Measurements from ENCODE around the gene OTOP1. TPM values are rescaled to one million over a fixed set of nuclear protein-coding genes. Genes with fewer than 3 reads are reported as not detected.

Gene OTOP1
- total RNA-seq, 2 experiments from 2014 or later, result not detected

DNA sequence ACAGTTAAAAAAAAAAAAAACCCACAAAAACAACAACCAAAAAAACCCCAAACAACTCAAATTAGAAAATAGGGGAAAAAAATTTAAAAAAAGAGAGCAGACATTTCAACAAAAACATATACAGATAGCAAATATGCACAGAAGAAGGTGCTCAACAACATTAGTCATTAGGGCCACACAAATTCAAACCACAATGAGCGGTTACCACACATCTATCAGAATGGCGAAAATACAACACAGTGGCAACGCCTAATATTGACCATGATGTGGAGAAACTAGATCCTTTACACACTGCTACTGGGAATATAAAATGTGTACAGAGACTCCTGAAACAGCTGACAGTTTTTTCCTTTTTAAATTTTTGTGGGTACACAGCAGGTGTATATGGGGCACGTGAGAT is 43.8 kb upstream of the OTOP1 start:
- H3K4me3 Mint-ChIP-seq, result no peak overlapping the region

GRCh38 chr4:4269856-4270255 is 43.1 kb upstream of the OTOP1 start:
- Mint-ChIP-seq H3K27me3 (no peaks in the 10 kb centered on the region), H3K4me3 (peak overlapping the region; percentile 45), H3K27ac (peak overlapping the region; percentile 95), H3K4me1 (ENCODE audit: low read depth) (peaks cover 13% of the 10 kb centered on the region), H3K36me3 (ENCODE audit: low read depth) (peaks cover 71% of the 10 kb centered on the region), H3K9me3 (no peaks in the 10 kb centered on the region)
- Histone ChIP-seq H3K4me1 (ENCODE audit: insufficient read depth, low read length) (peaks cover 61% of the 10 kb centered on the region), H3K27me3 (ENCODE audit: control insufficient read depth in 1 of 2, insufficient read depth in 2 of 2, low read length in 2 of 2) (no peaks in the 10 kb centered on the region), H3K36me3 (ENCODE audit: insufficient read depth, low read length) (peaks cover 40% of the 10 kb centered on the region), H3K27ac (ENCODE audit: low read depth in 1 of 2, low read length in 2 of 2) (peak overlapping the region; percentile 53 to 89), H3K4me3 (ENCODE audit: low read length) (peak overlapping the region; percentile 43), H3K9me3 (ENCODE audit: control insufficient read depth in 1 of 2, insufficient read depth in 1 of 2, low read length in 2 of 2) (no peaks in the 10 kb centered on the region)
- CTCF ChIA-PET, result interaction anchor here (3.3 kb wide), 1 partner anchor 10 kb away, joined by 19 read pairs; no protein-coding TSS in a partner anchor
- DNase-seq, result peak in 11 of 14 experiments; percentile 4 to 81 (median 19)
- POLR2A ChIA-PET, result interaction anchor here (1.0 to 2.5 kb wide), 5 partner anchors 10 to 193 kb away, joined by 4 to 8 read pairs (median 4); partner anchors contain the start of genes LYAR, TMEM128 and ZBTB49
- peak; percentile 74 for ATAC-seq (ENCODE audit: poor library complexity)
- TF ChIP-seq CTCF (IDR thresholded peaks at IDR 0.05), result no peak
- intact Hi-C loops (cut with DNase I, micrococcal nuclease), result no loop called here

More for the DNA sequence above, 43.8 kb upstream of the OTOP1 start:
- ATAC-seq (ENCODE audit: poor library complexity) (no peak), DNase-seq (peak in 3 of 14 experiments; percentile 24 to 51 (median 35))
- no peak for TF ChIP-seq CTCF (IDR thresholded peaks at IDR 0.05)
- intact Hi-C loops (cut with DNase I, micrococcal nuclease), result no loop called here
- Histone ChIP-seq H3K4me1 (ENCODE audit: insufficient read depth, low read length) (peaks cover 54% of the 10 kb centered on the region), H3K27ac (ENCODE audit: low read depth in 1 of 2, low read length in 2 of 2) (peak overlapping the region in 1 of 2 donors; percentile 89), H3K36me3 (ENCODE audit: insufficient read depth, low read length) (peaks cover 46% of the 10 kb centered on the region), H3K9me3 (ENCODE audit: control insufficient read depth in 1 of 2, insufficient read depth in 1 of 2, low read length in 2 of 2) (no peaks in the 10 kb centered on the region), H3K4me3 (ENCODE audit: low read length) (no peak overlapping the region), H3K27me3 (ENCODE audit: control insufficient read depth in 1 of 2, insufficient read depth in 2 of 2, low read length in 2 of 2) (no peaks in the 10 kb centered on the region)
- Mint-ChIP-seq H3K27ac (peak overlapping the region; percentile 95), H3K36me3 (ENCODE audit: low read depth) (peaks cover 77% of the 10 kb centered on the region), H3K27me3 (no peaks in the 10 kb centered on the region), H3K4me1 (ENCODE audit: low read depth) (peaks cover 13% of the 10 kb centered on the region), H3K9me3 (no peaks in the 10 kb centered on the region)
- POLR2A ChIA-PET, result interaction anchor here (1.0 to 2.5 kb wide), 4 partner anchors 10 to 192 kb away, joined by 4 to 8 read pairs (median 4); partner anchors contain the start of gene TMEM128
- CTCF ChIA-PET, result interaction anchor here (3.3 kb wide), 1 partner anchor 11 kb away, joined by 19 read pairs; no protein-coding TSS in a partner anchor

GRCh38 chr4:4269331-4269731 is 42.6 kb upstream of the OTOP1 start:
- POLR2A ChIA-PET, result interaction anchor here (1.0 to 2.5 kb wide), 6 partner anchors 9 to 193 kb away, joined by 4 to 8 read pairs (median 4); partner anchors contain the start of genes LYAR, TMEM128 and ZBTB49
- Mint-ChIP-seq H3K27ac (peak overlapping the region; percentile 95), H3K36me3 (ENCODE audit: low read depth) (peaks cover 66% of the 10 kb centered on the region), H3K4me3 (no peak overlapping the region), H3K27me3 (no peaks in the 10 kb centered on the region), H3K9me3 (no peaks in the 10 kb centered on the region), H3K4me1 (ENCODE audit: low read depth) (peaks cover 13% of the 10 kb centered on the region)
- TF ChIP-seq CTCF (IDR thresholded peaks at IDR 0.05), result no peak
- Histone ChIP-seq H3K4me1 (ENCODE audit: insufficient read depth, low read length) (peaks cover 64% of the 10 kb centered on the region), H3K27ac (ENCODE audit: low read depth in 1 of 2, low read length in 2 of 2) (peak overlapping the region; percentile 53 to 89), H3K36me3 (ENCODE audit: insufficient read depth, low read length) (peaks cover 35% of the 10 kb centered on the region), H3K27me3 (ENCODE audit: control insufficient read depth in 1 of 2, insufficient read depth in 2 of 2, low read length in 2 of 2) (no peaks in the 10 kb centered on the region), H3K9me3 (ENCODE audit: control insufficient read depth in 1 of 2, insufficient read depth in 1 of 2, low read length in 2 of 2) (no peaks in the 10 kb centered on the region), H3K4me3 (ENCODE audit: low read length) (peak overlapping the region; percentile 43)
- ATAC-seq (ENCODE audit: poor library complexity) (peak; percentile 66), DNase-seq (peak in 11 of 14 experiments; percentile 6 to 87 (median 28))
- intact Hi-C loops (cut with DNase I, micrococcal nuclease), result no loop called here
- CTCF ChIA-PET, result interaction anchor here (3.3 kb wide), 1 partner anchor 9 kb away, joined by 19 read pairs; no protein-coding TSS in a partner anchor
